Chondrocyte (in vitro differentiated cells): ENCODE data around the gene IL32. TPM values are rescaled to one million over a fixed set of nuclear protein-coding genes. Genes with fewer than 3 reads are reported as not detected.

Experiments
- DNase-seq: peaks from one replicate; pipeline ENCODE4 v3.0.0; 2021; ENCODE audit warnings: mixed read lengths, low spot score
- H3K27ac Mint-ChIP-seq: one replicate; pipeline ENCODE4 v1.8.0; 2021; ENCODE audit warnings: mild to moderate bottlenecking, moderate library complexity, mixed read lengths; ENCODE audit not compliant: unreplicated experiment
- H3K27me3 Mint-ChIP-seq: 2 replicates; pipeline ENCODE4 v1.8.0; 2021; ENCODE audit warnings: low read depth, mixed read lengths
- H3K36me3 Mint-ChIP-seq: 2 replicates; pipeline ENCODE4 v1.8.0; 2021; ENCODE audit warnings: low read depth, mixed read lengths
- H3K4me1 Mint-ChIP-seq: 2 replicates; pipeline ENCODE4 v1.8.0; 2021; ENCODE audit warnings: low read depth, mild to moderate bottlenecking, mixed read lengths
- H3K4me3 Mint-ChIP-seq: one replicate; pipeline ENCODE4 v1.8.0; 2021; ENCODE audit warnings: mild to moderate bottlenecking, moderate library complexity, mixed read lengths; ENCODE audit not compliant: unreplicated experiment
- H3K9me3 Mint-ChIP-seq: 2 replicates; pipeline ENCODE4 v1.8.0; 2021; ENCODE audit warnings: low read depth, mixed read lengths
- CTCF ChIP-seq: fragments of 200-600 bp; sonication (generic); IDR thresholded peaks from 2 replicates; pipeline ENCODE4 v1.5.0; 2021; ENCODE audit warnings: antibody characterized with exemption, mild to moderate bottlenecking, moderate library complexity
- total RNA-seq: library from RNA; stranded (reverse); gene quantifications from 3 replicates; pipeline ENCODE4 v1.2.1, GENCODE V29; 2021

Gene IL32
- total RNA-seq, 1 donor from 2014 or later: 17.8 TPM

- peak overlapping the region; percentile 99 for H3K27ac Mint-ChIP-seq
- H3K9me3 Mint-ChIP-seq: no peaks in the 10 kb centered on the region
- no peak for DNase-seq
Observed at GRCh38 chr16:3022684-3023414, 42.6 kb upstream of the IL32 start.

GRCh38 chr16:3023415-3023668 lies 42.1 kb upstream of the IL32 start:
- TF ChIP-seq CTCF: no peak
- Mint-ChIP-seq H3K27ac (peak overlapping the region; percentile 99), H3K4me3 (peak overlapping the region; percentile 91), H3K4me1 (peaks cover 29% of the 10 kb centered on the region), H3K9me3 (no peaks in the 10 kb centered on the region), H3K27me3 (no peaks in the 10 kb centered on the region), H3K36me3 (peaks cover 18% of the 10 kb centered on the region)
- DNase-seq: peak; percentile 80

More at GRCh38 chr16:3022684-3023414, 42.6 kb upstream of the IL32 start:
- H3K4me1 Mint-ChIP-seq: peaks cover 29% of the 10 kb centered on the region
- TF ChIP-seq CTCF: no peak
- H3K4me3 Mint-ChIP-seq: peak overlapping the region; percentile 91
- H3K27me3 Mint-ChIP-seq: no peaks in the 10 kb centered on the region
- peaks cover 18% of the 10 kb centered on the region for H3K36me3 Mint-ChIP-seq

GRCh38 chr16:3023669-3024478 lies 41.6 kb upstream of the IL32 start, which contains the start of the genes HCFC1R1 and THOC6:
Gene HCFC1R1 (minus strand): TSS chr16:3023942. CDS start chr16:3023941, 1 bp downstream.
Gene THOC6 (plus strand): TSS chr16:3024035. CDS start chr16:3024327, 292 bp downstream.
- Mint-ChIP-seq H3K36me3 (peaks cover 18% of the 10 kb centered on the region), H3K27me3 (no peaks in the 10 kb centered on the region), H3K4me3 (peak within 1 kb of the TSS; percentile 91), H3K9me3 (no peaks in the 10 kb centered on the region), H3K4me1 (peaks cover 29% of the 10 kb centered on the region), H3K27ac (peak within 1 kb of the TSS; percentile 99)
- peak; percentile 99 for DNase-seq
- no peak for TF ChIP-seq CTCF

- Mint-ChIP-seq H3K9me3 (no peaks in the 10 kb centered on the region), H3K27ac (no peak overlapping the region)
Observed at GRCh38 chr16:3025032-3026002, 40.1 kb upstream of the IL32 start.

More at GRCh38 chr16:3025032-3026002, 40.1 kb upstream of the IL32 start:
- no peak for DNase-seq
- no peak for TF ChIP-seq CTCF
- H3K4me1 Mint-ChIP-seq: peaks cover 25% of the 10 kb centered on the region
- peak overlapping the region; percentile 12 for H3K4me3 Mint-ChIP-seq
- peaks cover 18% of the 10 kb centered on the region for H3K36me3 Mint-ChIP-seq
- no peaks in the 10 kb centered on the region for H3K27me3 Mint-ChIP-seq
